Melanocyte of skin (primary cell): ENCODE data around the gene KDELR3. TPM values are rescaled to one million over a fixed set of nuclear protein-coding genes. Genes with fewer than 3 reads are reported as not detected.

Experiments used
- total RNA-seq, 2 donors: library from RNA; depleted of rRNA; stranded (reverse); fragments of >200 nt; gene quantifications; 2 replicates each; pipeline ENCODE4 v1.2.3, GENCODE V29; 2012

KDELR3 gene
- total RNA-seq: 10 to 100 TPM; 22.0 to 24.3 TPM

GRCh38 chr22:38467904-38468442 is at the start of gene KDELR3:
Gene KDELR3 (plus strand): TSS chr22:38468096. CDS start chr22:38468234, 138 bp downstream.

GRCh38 chr22:38455076-38455529 is 12.8 kb upstream of the KDELR3 start, which contains the start of gene KCNJ4:
Gene KCNJ4 (minus strand): TSS chr22:38455199. CDS start chr22:38428132, 27,067 bp downstream.

GRCh38 chr22:38506118-38506962 is 38.4 kb downstream of the KDELR3 start, which contains the start of gene DDX17:
Gene DDX17 (minus strand): TSS chr22:38506311.

Other genes with a start within 250 kb of the KDELR3 start
- 10 to 100 TPM; 37.3 to 59.9 TPM for gene TMEM184B, start 195.1 kb upstream of the KDELR3 start, total RNA-seq
- 100 to 1,000 TPM; 173 to 287 TPM for gene CSNK1E, start 150.7 kb upstream of the KDELR3 start, total RNA-seq
- gene KCNJ4, start 12.9 kb upstream of the KDELR3 start, total RNA-seq: not detected
- 100 to 1,000 TPM; 278 to 321 TPM for gene DDX17, start 38.2 kb downstream of the KDELR3 start, total RNA-seq
- 1 to 10 TPM in 1 of 2 donors, under 1 TPM in 1; 0.69 to 1.3 TPM for gene DMC1, start 102.1 kb downstream of the KDELR3 start, total RNA-seq
- 1 to 10 TPM; 1.7 TPM for gene FAM227A, start 188.3 kb downstream of the KDELR3 start, total RNA-seq
- gene CBY1, start 188.5 kb downstream of the KDELR3 start, total RNA-seq: 10 to 100 TPM in 1 of 2 donors, 1 to 10 TPM in 1; 7.6 to 12.0 TPM
- gene TOMM22, start 213.9 kb downstream of the KDELR3 start, total RNA-seq: 10 to 100 TPM; 41.6 to 78.6 TPM
- 10 to 100 TPM; 45.6 to 50.2 TPM for gene JOSD1, start 232.8 kb downstream of the KDELR3 start, total RNA-seq
- gene GTPBP1, start 237.8 kb downstream of the KDELR3 start, total RNA-seq: 10 to 100 TPM; 35.1 to 60.3 TPM